Measurements from ENCODE around the gene PDLIM3.
"Not testable (repeated sequence)": the region's sequence is repeated elsewhere in the genome, so short reads cannot be mapped to it uniquely, and the experiment has no call there.

PDLIM3 gene

DNA sequence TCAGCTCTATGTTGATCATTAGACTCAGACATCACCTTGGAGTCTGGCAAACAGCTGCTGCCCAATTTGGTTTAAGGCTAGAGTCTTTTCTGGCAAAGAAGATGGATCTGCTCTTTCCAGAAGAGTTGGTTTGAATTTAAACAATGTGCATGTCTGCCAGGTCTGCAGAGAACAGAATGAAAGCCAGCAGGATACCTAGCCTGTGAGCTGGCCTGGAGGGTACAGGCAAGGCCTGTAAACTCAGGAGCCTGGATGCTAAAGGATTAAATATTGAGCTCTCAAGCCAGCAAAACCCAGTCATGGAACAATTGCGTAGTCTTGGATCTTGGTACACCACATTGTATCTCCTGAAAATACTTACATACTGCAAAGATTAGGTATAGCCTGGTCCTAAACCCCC lies 15.6 kb upstream of the PDLIM3 start:
- no peak for DNase-seq

DNA sequence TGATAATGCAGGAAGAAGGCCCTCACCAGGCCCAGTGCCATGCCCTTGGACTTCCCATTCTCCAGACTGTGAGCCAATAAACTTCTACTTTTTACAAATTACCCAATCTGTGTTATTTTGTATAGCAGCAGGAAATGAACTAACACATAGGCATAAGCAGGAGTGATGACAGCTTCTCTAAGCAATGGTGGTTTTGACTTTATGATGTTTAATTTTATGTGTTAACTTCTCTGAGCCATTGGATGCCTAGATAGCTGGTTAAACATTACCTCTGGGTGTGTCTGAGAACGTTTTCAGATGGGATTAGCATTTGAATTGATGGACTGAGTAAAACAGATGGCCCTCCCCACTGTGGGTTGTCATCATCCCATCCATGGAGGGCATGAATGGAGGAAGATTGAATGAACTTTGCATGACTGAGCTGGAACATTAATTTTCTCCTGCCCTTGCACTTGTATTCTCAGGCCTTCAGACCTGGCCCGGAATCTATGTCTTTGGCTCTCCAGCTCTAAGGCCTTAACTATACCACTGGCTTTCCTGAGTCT lies 13.9 kb upstream of the PDLIM3 start:
- DNase-seq, result no peak

DNA sequence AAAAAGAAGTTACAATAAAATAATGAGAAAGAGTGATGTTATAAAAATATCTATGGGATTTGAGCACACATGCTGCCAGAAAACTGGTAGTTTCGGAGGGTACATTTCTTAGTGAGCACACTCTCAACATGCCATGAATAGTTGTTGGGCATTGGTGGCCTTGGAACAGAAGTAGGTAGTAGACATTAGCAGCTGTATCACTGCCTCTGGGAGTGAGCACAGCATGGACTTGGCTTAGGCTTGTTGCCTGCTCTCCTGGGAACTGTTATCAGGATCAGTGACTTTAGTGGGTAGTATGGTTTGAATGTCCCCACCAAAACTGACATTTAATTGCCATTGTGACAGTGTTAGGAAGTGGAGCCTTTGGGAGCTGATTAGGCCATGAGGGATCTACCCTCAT lies 13.3 kb upstream of the PDLIM3 start:
- DNase-seq, result no peak

DNA sequence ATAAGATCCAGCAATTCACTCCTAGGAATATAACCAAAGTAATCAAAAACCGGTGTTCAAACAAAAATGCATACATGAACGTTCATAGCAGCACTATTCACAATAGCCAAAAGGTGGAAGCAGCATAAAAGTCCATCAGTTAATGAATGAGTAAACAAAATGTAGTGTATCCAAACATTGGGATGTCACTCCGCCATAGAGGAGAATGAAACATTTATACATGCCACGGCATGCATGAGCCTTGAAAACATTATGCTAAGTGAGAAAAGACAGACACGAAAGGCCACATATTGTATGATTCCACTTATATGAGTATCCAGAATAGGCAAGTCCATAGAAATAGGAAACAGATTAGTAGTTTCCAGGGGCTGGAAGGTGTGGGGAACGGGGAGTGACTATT lies 11.0 kb upstream of the PDLIM3 start:
- peak; percentile 8 for DNase-seq

DNA sequence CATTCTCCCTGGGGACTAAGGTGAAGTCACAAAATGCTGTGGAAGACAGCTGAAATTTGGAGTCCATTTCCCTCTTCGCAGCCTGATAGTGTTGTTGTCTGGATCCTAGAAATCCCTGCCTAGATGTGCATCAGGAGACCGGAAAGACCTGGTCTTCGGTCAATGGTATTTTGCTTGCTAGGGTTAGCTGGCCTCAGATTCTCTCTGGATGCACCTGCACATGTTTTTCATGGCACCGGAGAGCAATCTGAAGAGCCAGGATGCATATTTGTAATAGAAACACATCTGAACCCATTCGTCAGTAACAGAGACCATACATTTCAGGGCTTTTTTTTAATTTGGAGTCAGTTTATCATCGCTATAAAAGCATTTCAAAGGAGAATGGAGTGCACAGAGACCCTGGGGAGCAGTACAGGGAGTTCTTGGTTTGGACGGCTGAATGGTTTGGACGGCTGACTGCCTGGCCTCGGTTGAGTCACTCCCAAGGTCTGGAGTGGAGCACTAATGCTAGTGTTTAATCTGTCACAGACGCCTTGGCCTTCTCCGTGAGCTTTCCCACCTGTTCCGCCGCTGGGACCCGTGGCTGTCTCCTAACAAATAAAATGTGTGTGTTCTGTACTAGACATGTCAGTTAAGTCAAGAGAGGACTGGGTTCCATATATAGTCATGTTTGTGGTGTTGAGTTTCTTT lies 7.5 kb upstream of the PDLIM3 start:
- DNase-seq, result no peak

DNA sequence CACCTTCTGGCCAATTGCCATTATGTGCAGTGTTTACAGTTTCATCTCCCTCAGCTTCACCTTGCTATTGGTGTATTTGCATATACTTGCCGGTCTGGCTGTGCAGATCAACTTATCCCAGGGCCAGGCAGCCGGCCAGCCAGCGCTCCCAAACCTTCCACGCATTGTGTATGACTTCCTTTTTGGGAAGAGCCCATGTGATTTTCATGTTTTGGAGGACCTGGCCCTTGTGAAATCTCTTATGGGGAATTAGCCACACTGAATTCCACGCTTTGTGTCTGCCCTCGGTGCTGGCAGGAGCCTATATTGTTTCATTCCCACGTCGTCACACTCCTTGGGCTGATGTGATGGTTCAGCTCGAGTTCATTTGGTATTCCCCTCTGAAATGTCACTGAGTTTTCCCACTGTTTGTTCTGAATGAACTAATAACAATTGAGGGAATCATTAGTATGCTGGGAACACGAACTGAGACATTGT lies 6.0 kb upstream of the PDLIM3 start:
- no peak for DNase-seq

DNA sequence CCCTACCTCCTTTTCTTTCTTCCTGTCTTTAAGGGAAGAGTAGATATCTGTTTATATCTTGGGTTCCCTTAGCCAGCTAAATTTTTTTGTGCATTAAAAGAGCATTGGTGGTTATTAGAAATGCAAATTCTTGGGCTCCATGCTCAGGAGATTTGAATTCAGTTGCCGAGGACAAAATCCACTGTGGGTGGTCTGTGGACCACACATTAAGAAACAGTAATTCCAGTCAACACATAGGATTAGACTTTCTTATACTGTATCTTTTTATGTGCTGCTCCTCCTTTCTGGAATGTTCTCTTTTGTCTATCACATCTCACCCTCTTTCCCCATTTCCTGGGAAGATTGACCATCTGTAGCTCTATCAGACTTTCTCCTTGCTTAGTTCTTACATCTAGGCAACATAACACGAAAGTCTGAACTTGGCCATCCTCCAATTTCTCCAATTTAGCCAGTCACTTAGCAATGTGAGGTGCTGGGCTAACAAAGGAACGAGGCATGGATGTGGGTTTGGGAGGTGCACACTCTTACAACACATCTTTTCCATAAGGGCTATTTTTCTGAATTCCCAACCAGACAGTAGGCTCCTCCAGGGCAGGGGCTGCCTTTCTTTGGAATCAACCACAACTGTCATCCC lies 5.3 kb upstream of the PDLIM3 start:
- DNase-seq, result no peak

DNA sequence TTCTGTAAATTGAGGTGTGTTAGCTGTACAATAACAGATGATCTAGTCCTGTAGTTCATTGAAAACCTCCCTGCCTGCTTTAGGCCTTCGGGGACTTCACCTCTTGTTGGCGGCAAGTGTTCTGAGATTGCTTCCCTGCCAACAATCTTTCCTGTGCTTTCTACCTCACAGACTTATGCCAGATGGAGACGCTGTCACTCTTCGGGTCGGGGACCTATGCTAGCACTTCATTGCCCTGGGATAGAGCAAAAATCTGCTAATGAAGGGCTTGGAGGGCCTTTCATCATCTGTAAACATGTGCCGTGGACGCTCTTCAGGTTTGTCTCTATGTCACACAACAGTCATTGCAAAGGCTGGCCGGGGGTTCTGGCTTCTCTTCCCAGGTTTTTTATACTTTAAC lies 4.7 kb upstream of the PDLIM3 start:
- DNase-seq, result no peak

DNA sequence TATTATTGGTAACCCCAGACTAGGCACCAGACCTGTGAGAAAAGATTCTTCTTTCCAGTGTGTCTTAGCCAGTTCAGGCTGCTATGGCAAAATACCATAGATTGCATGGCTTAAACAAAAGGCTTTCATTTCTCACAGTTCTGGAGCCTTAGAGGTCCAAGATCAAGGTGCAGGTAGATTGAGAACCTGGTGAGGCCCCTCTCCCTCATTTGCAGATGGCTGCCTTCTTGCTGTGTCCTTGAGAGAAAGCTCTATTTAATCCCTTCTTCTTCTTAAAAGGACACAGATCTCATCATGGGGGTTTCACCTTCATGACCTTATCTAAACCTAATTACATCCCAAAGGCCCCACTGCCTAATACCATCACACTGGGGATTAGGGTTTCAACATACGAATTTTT lies 3.5 kb upstream of the PDLIM3 start:
- no peak for DNase-seq

DNA sequence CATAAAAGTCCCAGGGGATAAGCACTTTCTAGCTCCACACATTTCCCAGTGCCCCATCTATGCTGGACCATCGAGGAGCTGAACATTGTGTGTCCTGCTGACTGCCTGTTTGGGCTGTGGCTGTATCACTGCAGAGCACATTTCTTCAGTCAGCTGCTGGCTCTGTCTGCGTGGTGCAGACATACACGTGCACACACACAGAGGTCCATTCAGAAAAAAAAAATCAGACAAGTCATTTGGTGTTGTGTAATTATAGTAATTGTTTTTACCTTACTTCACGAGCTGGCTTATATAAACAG lies 1.1 kb upstream of the PDLIM3 start:
- no peak for DNase-seq

DNA sequence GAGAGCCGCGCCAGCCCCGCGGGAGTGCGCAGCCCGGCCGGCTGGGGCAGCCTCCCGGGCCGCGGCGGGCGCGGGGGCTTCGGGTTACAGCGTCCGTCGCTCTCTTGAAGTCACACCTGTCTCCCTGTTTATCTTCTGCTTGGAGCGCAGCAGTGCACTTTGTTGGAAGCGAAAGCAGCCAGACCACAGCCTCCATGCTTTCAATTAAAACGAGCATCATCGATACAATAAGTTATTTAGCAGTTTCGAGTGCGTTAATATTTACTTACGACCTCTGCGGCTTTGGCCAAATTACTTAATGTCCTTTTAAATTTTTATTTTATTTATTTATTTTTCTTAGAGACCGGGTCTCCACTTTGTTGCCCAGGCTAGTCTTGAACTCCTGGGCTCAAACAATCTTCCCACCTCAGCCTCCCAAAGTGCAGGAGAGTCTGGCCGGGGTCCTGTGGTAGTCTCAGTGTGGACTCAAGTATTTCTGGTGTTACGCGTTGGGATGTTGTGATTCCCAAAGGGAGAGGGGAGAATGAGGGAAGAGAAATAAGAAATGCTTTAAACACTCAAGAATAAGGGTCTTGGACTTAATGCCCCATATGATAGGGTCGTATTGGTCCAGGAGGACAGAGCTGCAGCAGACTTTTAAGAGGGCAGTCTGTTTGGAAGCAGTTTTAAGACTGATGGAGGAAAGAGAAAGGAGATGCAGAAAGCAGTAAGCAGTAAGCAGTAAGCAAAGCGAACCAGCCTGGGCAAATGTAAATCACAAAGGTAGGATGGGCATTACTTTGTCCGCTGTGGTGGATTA lies 504 bp upstream of the PDLIM3 start:
- DNase-seq, result peak; percentile 62

DNA sequence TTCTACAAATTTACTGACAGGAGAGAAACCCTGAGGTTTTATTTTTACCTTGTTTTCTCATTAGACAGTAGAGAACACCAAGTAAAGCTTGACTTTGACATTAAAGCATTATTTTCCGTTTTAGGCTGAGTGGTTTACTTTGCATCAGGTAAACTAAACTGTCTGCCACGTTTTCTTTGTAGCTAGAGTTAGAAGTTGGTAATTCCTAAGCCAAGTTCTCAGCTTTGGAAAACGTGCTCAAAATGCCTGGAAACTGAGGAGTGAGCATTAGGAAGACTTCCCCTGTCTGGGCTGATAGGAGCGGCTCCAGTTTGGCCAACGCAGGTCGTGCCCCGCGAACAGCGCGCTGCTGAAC lies 819 bp downstream of the PDLIM3 start:
- no peak for DNase-seq

DNA sequence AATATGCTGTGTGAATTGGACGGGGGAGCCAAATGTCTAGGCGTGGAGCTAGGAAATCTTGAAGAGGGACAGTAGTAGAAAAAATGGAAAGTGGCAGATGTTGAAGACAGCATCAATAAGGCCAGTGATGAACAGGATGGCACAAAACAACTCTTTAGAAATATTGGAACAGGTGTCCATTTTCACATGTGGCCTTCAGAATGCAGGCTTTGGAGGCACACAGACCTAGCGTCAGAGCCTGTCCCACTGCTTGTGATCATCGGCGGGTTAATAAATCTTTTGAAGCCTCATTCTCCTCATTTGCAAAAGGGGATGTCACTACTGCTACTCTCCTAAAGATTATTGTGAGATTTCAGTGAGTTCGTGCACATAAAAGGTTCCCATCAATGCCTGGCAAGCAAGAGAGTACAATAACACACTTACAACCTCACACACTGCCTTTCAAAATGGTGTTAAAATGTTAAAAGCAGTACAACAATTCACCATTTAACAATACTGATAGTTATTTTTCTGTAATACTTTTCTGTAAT lies 2.4 kb downstream of the PDLIM3 start:
- DNase-seq, result no peak

DNA sequence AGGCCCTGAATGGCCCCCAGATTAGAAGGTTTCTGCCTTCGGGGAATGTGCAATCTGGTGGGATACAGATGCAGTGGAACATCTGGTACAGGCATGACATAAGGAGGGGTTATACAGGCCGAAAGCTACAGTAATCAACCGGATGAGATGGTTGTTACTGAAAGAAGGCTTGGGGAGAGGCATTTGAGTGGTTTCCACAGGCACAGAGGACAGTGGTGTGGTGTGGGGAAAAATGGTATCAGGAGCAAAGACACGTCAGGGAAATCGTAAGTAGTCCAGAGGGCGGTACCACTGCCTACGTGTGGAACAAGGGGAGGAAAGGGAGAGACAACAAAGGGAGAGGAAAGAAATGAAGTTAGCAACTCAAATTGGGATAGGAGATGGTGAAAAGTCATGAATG lies 3.0 kb downstream of the PDLIM3 start:
- no peak for DNase-seq

DNA sequence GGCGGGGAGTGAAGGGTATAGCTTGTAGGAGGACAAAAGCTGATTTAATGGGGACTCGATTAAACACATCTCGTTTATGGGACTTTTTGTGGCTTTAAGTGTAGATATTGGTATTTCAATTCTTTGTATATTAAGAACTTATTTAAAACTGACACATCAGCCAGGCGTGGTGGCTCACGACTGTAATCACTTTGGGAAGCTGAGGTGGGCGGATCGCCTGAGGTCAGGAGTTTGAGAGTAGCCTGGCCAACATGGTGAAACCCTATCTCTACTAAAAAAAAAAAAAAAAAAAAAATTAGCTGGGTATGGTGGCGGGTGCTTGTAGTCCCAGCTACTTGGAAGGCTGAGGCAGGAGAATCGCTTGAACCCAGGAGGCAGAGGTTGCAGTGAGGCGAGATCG lies 3.7 kb downstream of the PDLIM3 start:
- DNase-seq, result not testable (repeated sequence)

DNA sequence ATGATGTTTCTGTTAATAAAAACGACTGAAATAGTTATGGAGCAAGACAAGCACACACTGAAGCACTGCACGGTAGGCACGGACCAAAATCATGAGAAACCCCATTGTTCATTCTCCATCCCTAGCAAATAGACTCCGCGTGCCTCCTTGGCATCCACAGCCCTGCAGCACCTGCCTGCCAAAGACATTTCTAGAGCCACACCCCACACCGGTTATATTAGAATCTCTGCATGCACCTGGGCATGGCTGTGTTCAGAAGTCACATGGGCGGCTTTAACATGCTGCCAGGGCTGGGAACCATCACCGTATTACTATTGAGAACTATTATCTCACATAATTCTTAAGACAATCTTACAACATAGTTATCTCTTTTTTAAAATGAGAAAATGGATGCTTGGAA lies 5.9 kb downstream of the PDLIM3 start:
- peak; percentile 12 for DNase-seq

DNA sequence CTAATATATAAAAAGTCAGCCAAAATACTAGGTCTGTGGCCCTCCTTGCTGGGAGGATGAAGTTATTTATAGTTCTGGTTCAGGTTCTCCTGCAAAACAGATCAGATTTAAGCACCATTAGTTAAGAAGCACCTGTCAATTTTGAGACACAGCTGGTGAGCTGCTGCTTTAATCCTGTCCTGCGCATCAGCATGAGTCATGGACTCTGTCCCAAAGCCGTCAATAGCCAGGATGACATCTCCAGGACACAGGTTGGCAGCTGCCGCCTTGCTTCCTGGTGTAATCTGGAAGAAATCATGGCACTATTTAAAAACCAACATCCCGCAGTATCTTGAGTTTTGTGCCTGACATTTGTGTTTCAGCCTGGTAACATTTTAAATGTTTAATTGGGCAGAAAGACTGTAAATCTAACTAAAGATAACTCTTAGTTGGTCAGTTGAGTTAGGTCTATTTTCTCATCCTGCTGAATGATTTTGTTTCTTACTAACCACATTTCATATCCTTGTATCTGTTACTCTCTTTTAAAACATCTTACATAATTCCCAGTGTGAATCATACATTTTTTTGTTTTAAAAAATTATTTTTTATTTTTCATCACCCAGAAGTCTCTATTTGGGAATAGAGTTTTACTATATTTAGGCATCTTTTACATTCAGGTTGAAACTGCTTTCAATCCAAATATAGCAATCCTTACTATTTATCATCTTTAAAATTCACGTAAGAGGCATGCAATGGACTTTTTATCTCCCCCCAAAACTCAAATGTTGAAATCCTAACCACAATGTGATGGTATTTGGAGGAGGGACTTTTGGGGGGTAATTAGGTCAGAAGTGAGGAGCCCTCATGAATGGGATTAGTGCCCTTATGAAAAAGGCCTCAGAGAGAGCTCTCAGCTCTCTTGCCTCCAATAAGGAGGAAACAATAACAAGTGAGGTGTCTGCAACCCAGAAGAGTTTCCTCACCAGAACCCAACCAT lies 10.1 kb downstream of the PDLIM3 start:
- DNase-seq, result no peak

DNA sequence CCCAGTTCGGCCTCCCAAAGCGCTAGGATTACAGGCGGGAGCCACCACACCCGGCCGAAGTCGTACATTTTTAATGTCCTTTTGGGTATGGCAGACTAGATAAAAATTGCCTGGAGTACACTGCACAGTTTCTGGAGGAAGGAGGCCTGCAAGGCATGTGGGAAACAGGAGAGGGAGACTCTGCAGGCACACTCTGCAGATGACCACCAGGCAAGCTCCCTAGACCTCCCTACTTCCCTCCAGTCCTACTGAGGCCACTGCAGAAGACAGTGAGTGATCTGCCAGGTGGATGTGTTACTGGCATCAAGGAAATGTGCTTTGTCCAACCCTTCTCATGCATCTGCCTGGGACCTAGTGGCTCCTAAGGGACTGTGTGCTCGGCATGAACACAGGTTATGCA lies 11.4 kb downstream of the PDLIM3 start:
- DNase-seq, result no peak

DNA sequence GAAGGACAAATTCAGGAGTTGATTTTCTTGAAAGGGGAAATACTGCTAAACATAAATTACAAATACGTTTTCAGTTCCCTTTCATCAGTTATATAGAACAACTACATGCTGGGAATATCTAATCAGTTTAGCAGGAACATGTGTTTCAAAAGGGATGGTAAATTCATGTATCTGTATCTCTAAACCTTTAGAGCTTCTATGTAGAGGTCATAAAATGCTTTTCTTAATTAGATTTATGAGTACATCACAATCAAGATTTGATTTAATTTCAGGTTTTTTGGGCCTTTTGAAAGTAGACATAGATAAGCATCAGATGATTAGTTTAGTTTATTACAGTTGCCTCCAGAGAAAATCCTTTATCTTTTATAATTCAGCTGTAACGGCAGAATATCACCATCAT lies 12.9 kb downstream of the PDLIM3 start:
- no peak for DNase-seq

DNA sequence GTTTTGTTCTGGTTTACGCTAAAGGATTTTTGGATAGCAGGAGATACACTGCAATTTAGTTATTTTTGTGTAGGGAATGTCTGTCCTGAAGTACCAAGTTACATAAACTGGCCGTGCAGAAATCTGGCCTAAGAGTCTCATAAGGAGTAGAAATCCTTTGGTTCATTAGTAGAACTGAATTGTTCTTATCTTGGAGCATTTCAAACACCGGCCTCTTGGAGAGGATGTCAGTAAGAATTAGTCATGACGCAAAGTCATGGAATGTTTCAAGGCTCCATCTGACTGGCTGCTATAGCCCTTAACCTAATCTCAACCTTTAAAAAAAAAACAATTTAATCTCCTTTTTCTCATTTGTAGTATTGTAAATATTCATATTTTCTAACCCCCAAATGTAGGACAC lies 15.2 kb downstream of the PDLIM3 start:
- DNase-seq, result no peak

DNA sequence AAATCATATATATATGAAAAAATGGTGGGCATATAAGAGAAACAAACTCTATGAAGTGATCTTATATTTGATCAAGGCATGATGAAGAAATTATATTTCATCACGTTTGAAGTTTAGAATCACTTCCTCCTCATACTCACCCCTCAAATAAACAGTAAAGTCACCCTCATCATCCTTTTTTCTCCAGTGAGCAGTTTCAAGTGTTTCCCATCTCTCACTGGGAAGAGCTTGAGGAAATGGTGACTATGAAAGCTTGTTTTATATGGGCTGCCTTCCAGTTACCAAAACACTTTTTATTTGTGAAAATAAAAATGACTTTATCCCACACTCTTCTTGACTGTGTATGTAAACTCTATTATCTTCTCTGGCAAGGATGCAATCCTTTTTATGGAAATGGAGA lies 16.8 kb downstream of the PDLIM3 start:
- no peak for DNase-seq

DNA sequence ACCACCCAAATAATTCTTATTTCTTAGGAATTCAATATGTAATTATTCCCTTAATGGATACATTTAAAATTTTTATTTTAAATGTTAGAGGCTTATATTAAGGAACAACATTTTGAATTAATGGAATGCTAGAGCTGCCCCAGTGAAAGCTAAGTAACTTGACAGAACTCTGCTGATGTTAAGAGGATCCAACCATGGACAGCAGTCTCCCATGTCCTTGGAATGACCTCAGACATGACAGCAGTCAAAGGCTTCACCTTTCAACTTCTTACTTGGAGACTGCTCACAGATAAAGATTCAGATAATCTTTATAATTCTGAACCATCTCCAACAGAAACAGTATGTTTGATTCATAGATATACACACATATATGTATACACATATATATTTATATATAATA lies 17.2 kb downstream of the PDLIM3 start:
- DNase-seq, result no peak

DNA sequence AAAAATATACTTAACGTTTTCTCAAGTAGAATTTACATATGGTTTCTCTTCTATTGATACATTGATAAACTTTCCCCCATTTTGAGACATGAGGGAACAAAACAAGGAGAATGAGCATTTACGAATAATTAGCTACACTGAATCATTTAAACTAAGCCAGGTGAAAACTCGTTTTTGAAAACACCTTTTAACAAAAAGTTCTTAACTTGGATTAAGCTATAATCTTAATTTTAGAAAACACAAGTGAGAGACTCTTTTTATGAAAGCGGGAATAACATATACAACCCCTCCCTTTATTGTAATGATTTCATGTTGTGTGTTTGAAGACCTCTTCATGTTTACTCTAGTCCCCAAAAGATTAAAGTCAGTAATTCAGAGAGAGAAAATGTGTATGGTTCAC lies 20.1 kb downstream of the PDLIM3 start:
- DNase-seq, result no peak
